ENCODE results near the gene MYOD1. TPM values are rescaled to one million over a fixed set of nuclear protein-coding genes. Genes with fewer than 3 reads are reported as not detected.

Gene MYOD1
- total RNA-seq, 1 donor from 2014 or later: 2.3 TPM

GRCh38 chr11:17750013-17750800, 30.8 kb downstream of the MYOD1 start:
- no peak for DNase-seq

GRCh38 chr11:17750801-17751165, 31.4 kb downstream of the MYOD1 start:
- DNase-seq: no peak

- DNase-seq: no peak
Observed at GRCh38 chr11:17751558-17751957, 32.2 kb downstream of the MYOD1 start.

- DNase-seq: no peak
Observed at GRCh38 chr11:17752144-17752543, 32.8 kb downstream of the MYOD1 start.

- no peak for DNase-seq
Observed at GRCh38 chr11:17753153-17753552, 33.8 kb downstream of the MYOD1 start.

- no peak for DNase-seq
Observed at GRCh38 chr11:17753641-17754040, 34.3 kb downstream of the MYOD1 start.

GRCh38 chr11:17755891-17756290, 36.5 kb downstream of the MYOD1 start:
- DNase-seq: no peak

- no peak for DNase-seq
Observed at GRCh38 chr11:17760102-17761029, 41.0 kb downstream of the MYOD1 start.

- DNase-seq: no peak
Observed at GRCh38 chr11:17762309-17762974, 43.1 kb downstream of the MYOD1 start.

- DNase-seq: no peak
Observed at GRCh38 chr11:17763244-17763643, 43.9 kb downstream of the MYOD1 start.

- DNase-seq: no peak
Observed at GRCh38 chr11:17763703-17764102, 44.3 kb downstream of the MYOD1 start.

- no peak for DNase-seq
Observed at GRCh38 chr11:17764446-17765218, 45.3 kb downstream of the MYOD1 start.

- DNase-seq: no peak
Observed at GRCh38 chr11:17765356-17766072, 46.1 kb downstream of the MYOD1 start.

GRCh38 chr11:17766073-17766359, 46.6 kb downstream of the MYOD1 start:
- DNase-seq: no peak

GRCh38 chr11:17766590-17766989, 47.2 kb downstream of the MYOD1 start:
- DNase-seq: no peak

GRCh38 chr11:17767301-17767885, 48.0 kb downstream of the MYOD1 start:
- no peak for DNase-seq

- no peak for DNase-seq
Observed at GRCh38 chr11:17767914-17768313, 48.5 kb downstream of the MYOD1 start.

- DNase-seq: no peak
Observed at GRCh38 chr11:17768547-17768946, 49.2 kb downstream of the MYOD1 start.

- DNase-seq: no peak
Observed at GRCh38 chr11:17769218-17769617, 49.8 kb downstream of the MYOD1 start.

- DNase-seq: no peak
Observed at GRCh38 chr11:17770048-17770652, 50.8 kb downstream of the MYOD1 start.

- DNase-seq: no peak
Observed at GRCh38 chr11:17770917-17771316, 51.5 kb downstream of the MYOD1 start.
